Measurements from ENCODE around the gene FBXO42. TPM values are rescaled to one million over a fixed set of nuclear protein-coding genes. Genes with fewer than 3 reads are reported as not detected.
A peak's percentile ranks its signal among the peaks of the same experiment; 100 is the strongest.
"Not testable (repeated sequence)": the region's sequence is repeated elsewhere in the genome, so short reads cannot be mapped to it uniquely, and the experiment has no call there.

FBXO42 gene
- total RNA-seq, 1 donor from 2014 or later, result 21.9 TPM

- ATAC-seq (peak; percentile 63), DNase-seq (ENCODE audit: missing footprints) (no peak)
- intact Hi-C loops (cut with DNase I), result loop anchor here (2.0 kb wide), 1 partner anchor 19 kb away; no protein-coding TSS in a partner anchor
Observed at GRCh38 chr1:16235944-16236510, 116.3 kb downstream of the FBXO42 start.

DNA sequence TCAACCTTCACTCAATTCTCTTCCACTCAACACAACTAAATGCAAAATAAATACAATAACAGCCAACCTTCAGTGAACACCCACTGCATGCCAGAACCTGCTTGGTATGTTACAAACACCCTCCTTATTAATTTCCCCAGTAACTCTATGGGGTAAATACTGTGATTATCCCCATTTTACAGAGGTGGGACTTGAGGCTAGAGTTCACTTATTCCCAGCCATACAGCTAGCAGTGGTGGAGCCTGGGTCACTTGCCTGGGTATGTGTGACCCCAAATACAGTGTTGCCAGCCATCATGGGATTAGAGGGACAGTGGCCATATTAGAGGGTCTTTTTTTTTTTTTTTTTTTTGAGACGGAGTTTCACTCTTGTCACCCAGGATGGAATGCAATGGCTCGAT, 116.9 kb downstream of the FBXO42 start:
- intact Hi-C loops (cut with DNase I), result no loop called here
- no peak for ATAC-seq
- no peak for DNase-seq (ENCODE audit: missing footprints)

DNA sequence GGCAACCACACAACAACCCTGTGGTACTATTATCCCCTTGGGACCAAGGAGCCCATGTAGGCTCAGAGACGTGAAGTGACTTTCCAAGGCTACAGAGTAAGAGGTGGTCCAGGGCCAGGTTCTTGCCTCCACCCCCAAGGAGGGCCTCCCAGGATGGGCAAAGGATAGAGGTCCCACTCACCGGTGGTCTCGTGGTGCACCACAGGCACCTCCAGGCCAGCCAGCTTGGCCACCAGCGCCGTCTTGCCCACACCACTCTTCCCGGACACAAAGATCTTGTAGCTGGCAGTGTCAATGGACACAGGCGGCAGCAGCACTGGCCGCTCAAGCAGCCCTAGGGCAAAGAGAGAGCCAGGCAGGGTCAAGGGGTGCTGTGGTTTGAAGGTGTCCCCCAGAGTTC, 118.8 kb downstream of the FBXO42 start:
- no peak for ATAC-seq
- intact Hi-C loops (cut with DNase I), result no loop called here
- DNase-seq (ENCODE audit: missing footprints), result no peak

DNA sequence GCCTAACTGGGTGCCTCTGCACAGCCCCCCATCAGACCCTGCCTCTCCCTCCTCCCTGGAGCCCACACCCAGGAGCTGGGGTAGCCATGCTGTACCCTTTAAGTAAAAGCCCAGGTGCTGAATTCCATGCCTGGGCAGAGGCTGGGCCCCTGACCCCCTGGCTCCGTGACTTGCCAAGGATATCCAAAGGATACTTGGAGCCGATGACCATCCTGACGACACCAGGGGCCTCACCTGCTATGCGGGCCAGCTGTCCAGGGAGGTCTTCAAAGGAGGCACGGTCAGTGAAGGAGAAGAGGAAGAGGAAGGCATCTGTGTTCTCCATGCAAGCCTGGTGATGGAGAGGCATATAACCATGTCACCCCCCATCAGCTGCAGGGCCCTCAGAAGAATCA, 120.0 kb downstream of the FBXO42 start:
- ATAC-seq (no peak), DNase-seq (ENCODE audit: missing footprints) (no peak)
- intact Hi-C loops (cut with DNase I), result no loop called here

GRCh38 chr1:16231331-16232315, 120.7 kb downstream of the FBXO42 start:
- DNase-seq (ENCODE audit: missing footprints) (no peak), ATAC-seq (no peak)
- intact Hi-C loops (cut with DNase I), result no loop called here

DNA sequence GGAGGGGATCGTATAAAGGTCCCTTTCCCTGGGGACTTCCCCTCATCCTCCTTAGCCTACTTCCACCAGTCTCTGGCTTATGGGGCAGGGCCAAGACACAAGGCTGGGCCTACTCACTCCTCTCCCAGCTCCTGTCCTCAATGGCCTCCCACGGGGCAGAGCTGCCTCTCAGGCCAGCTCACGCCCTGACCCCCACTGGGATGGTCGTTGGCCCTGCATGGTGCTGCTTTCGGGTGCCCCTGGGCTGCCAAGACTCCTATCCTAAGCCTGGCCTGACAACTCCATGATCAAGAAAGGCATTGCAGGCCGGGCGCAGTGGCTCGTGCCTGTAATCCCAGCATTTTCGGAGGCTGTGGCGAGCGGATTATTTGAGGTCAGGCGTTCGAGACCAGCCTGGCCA, 121.5 kb downstream of the FBXO42 start:
- DNase-seq (ENCODE audit: missing footprints), result no peak

DNA sequence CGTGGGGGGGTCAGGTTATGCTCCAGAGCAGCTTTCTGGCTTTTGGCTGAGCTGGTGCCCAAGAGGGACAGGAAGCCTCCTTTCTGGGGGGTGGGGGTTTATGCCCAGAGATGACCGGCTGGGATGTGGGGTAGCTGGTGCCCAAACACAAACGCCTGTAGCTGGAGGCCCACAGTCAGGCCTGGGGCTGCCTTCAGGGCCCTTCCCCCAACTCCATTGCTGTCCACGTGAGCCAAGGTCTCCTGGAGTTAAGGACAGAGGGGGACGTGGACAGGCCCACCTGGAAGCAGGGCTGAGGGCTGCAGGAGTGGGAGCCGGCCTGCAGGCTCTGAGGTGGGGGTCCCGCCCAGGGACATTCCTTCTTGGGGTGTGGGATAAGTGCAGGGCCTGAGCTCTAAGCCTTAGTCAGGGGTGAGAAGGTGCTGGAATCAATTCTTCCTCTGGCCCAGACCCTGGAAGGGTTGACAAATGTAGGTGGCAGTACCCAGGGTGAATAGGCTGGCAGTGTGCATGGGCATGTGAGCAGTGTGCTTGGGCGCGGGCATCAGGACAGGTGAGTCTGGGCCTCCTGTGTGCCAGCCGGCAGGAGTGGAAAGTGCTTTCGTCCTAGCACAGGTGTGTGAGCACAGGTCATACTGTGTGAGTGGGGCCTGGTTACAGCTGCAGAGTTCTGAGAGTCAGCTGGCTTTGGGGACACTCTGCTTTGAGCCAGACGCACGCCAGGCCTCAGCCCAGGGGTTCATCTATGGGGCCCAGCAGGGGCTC, 122.1 kb downstream of the FBXO42 start:
- no peak for ATAC-seq
- no peak for DNase-seq (ENCODE audit: missing footprints)
- intact Hi-C loops (cut with DNase I), result no loop called here

More for the DNA sequence above, 121.5 kb downstream of the FBXO42 start:
- no peak for ATAC-seq
- intact Hi-C loops (cut with DNase I), result no loop called here

- ATAC-seq (peak; percentile 89), DNase-seq (ENCODE audit: missing footprints) (peak; percentile 78)
- intact Hi-C loops (cut with DNase I), result no loop called here
Observed at GRCh38 chr1:16226490-16227179, 125.6 kb downstream of the FBXO42 start.

DNA sequence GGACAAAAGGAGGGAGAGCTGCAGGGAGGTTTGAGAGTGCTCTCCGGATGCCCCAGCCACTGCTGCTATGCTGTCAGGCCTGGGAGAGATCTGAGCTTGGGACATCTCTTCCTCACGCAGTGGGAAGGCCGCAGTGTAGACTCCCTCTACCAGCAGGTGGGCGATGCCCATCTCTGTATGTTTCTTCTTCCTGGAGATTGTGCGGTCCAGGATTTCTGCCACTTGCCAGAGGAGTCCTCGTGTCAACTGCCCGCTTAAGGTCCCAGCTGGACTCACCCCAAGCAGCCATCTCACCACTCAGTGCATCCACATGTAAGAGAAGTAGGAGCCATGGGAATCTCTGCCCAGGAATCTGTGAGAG, 126.2 kb downstream of the FBXO42 start:
- ATAC-seq (no peak), DNase-seq (ENCODE audit: missing footprints) (no peak)
- intact Hi-C loops (cut with DNase I), result no loop called here

GRCh38 chr1:16224472-16224871, 127.8 kb downstream of the FBXO42 start:
- intact Hi-C loops (cut with DNase I), result no loop called here
- DNase-seq (ENCODE audit: missing footprints) (no peak), ATAC-seq (no peak)

DNA sequence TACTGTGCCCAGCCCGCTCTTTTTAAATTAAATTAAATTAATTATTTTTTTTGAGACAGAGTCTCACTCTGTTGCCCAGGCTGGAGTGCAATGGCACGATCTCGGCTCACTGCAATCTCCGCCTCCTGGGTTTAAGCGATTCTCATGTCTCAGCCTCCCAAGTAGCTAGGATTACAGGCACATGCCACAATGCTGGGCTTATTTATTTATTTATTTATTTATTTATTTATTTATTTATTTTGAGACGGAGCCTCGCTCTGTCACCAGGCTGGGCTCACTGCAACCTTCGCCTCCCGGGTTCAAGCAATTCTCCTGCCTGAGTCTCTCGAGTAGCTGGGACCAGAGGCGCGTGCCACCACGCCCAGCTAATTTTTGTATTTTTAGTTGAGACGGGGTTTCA, 129.6 kb downstream of the FBXO42 start:
- ATAC-seq; intact Hi-C loops (cut with DNase I); DNase-seq (ENCODE audit: missing footprints): not testable (repeated sequence)

DNA sequence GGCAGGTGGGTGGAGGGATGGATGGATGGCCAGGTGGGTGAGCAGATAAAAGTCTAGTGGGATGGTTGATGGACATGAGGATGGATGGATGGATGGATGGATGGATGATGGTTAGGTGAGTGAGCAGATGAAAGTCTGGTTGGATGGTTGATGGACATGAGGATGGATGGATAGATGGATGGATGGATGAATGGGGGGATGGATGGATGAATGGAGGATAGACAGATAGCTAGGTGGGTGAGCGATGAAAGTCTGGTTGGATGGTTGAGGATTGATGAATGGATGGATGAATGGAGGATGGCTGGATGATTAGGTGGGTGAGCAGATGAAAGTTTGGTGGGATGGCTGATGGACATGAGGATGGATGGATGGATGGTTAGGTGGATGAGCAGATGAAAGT, 130.8 kb downstream of the FBXO42 start:
- DNase-seq (ENCODE audit: missing footprints) (no peak), ATAC-seq (no peak)
- intact Hi-C loops (cut with DNase I), result no loop called here

DNA sequence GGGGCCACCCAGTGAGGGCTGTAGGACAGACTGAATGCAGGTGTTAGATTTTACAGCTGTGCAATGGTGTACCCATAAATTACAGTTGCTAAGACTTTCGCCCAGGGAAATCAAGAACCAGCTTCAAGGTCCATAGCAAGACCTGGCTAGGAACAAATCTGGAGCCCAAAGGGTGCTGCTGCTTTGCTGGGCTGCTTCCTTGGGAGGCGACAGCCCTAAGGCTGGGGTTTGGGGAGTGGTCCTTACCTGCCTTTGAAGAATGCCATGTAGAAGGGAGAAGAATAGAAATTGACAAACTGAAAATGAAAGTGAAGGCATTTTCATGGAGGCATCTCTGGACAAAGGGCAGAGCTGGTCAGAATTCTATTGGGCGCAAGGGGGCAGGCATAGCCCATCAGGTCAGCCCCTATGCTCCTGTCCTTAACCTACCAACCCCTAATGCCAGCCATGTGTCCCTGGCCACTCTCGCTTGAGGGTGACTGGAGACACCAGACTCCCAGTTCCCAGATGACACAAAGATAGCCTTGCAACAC, 132.2 kb downstream of the FBXO42 start:
- DNase-seq (ENCODE audit: missing footprints), result peak; percentile 13
- intact Hi-C loops (cut with DNase I), result no loop called here
- no peak for ATAC-seq

GRCh38 chr1:16218674-16219071, 133.6 kb downstream of the FBXO42 start:
- ATAC-seq (no peak), DNase-seq (ENCODE audit: missing footprints) (no peak)
- intact Hi-C loops (cut with DNase I), result no loop called here

- intact Hi-C loops (cut with DNase I), result no loop called here
- ATAC-seq, result no peak
- peak; percentile 63 for DNase-seq (ENCODE audit: missing footprints)
Observed at GRCh38 chr1:16218014-16218673, 134.1 kb downstream of the FBXO42 start.

DNA sequence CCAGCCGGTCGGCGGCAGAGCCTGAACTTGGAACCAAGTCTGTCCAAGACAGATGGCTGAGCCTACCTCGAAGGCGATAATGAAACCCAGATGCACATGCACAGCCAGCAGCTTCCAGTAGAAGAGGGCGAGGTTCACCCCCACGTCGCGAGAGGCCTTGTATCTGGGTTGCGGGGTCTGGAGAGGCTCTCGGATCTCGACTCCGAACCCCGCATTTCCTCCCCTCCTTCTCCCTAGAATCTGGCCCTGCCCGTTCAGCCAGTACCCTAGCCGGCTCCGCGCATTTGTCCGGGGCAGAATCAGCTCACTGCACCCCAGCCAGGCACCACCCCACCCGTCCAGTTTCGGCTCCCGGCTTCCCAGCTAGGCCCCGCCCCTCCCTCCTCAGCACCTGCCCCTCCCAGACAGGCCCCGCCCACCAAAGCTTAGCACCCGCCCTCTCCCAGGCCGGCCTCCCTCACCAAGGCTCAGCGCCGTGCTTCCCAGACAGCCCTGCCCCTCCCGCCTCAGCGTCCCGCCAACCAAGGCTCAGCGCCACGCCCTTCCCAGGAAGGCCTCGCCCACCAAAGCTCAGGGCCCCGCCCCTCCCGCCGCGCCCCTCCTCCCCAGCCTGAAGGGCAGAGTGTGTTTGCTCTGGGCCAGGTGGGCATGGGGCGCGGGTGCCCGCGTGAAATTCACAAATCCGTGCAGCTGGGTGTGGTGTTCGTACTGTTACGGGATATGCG, 135.1 kb downstream of the FBXO42 start:
- ATAC-seq (peak; percentile 99), DNase-seq (ENCODE audit: missing footprints) (peak; percentile 100)
- intact Hi-C loops (cut with DNase I), result loop anchor here (2.0 kb wide), 1 partner anchor 20 kb away; the partner anchor contains the start of gene CPLANE2
